OCI-LY3 (cell line): Measurements from ENCODE around the gene MYCBP2.

Source experiments
- EZH2phosphoT487 ChIP-seq: fragments of 200-600 bp; shearing (Covaris generic); IDR thresholded peaks from 2 replicates; pipeline ENCODE4 v1.6.1; 2018; ENCODE audit warnings: antibody characterized with exemption, mixed run types, low read depth
- TF ChIP-seq, protein P1 (sequence below): fragments of 200-600, 300-600 bp; sonication (generic); IDR thresholded peaks from 2 replicates; pipeline ENCODE4 v1.5.1; 2014; ENCODE audit warnings: antibody characterized with exemption, low read length, low read depth

DNA sequence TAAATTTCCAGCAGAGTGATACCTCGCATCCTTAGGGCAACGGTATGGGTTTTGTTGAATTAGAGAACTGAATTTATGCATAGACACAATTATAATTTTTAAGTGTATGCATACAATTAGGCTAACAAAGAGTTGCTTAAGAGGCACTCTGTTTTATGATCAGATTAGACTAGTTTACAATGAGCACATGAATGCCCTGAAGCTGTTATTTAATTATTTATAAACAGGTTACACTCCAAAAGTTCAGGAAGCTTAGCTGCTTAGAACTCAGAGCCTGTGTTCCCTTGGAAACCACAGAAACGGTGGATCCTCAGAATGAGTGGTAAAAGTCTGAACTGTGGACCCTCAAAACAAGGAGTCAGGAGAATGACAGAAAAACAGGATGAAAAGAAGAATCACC is 227.5 kb downstream of the MYCBP2 start:
- TF ChIP-seq, protein P1, sequence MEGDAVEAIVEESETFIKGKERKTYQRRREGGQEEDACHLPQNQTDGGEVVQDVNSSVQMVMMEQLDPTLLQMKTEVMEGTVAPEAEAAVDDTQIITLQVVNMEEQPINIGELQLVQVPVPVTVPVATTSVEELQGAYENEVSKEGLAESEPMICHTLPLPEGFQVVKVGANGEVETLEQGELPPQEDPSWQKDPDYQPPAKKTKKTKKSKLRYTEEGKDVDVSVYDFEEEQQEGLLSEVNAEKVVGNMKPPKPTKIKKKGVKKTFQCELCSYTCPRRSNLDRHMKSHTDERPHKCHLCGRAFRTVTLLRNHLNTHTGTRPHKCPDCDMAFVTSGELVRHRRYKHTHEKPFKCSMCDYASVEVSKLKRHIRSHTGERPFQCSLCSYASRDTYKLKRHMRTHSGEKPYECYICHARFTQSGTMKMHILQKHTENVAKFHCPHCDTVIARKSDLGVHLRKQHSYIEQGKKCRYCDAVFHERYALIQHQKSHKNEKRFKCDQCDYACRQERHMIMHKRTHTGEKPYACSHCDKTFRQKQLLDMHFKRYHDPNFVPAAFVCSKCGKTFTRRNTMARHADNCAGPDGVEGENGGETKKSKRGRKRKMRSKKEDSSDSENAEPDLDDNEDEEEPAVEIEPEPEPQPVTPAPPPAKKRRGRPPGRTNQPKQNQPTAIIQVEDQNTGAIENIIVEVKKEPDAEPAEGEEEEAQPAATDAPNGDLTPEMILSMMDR = no peak
- no peak for TF ChIP-seq EZH2phosphoT487
